ENCODE data around the gene AMH.
"Not testable (repeated sequence)": the region's sequence is repeated elsewhere in the genome, so short reads cannot be mapped to it uniquely, and the experiment has no call there.

Gene AMH

DNA sequence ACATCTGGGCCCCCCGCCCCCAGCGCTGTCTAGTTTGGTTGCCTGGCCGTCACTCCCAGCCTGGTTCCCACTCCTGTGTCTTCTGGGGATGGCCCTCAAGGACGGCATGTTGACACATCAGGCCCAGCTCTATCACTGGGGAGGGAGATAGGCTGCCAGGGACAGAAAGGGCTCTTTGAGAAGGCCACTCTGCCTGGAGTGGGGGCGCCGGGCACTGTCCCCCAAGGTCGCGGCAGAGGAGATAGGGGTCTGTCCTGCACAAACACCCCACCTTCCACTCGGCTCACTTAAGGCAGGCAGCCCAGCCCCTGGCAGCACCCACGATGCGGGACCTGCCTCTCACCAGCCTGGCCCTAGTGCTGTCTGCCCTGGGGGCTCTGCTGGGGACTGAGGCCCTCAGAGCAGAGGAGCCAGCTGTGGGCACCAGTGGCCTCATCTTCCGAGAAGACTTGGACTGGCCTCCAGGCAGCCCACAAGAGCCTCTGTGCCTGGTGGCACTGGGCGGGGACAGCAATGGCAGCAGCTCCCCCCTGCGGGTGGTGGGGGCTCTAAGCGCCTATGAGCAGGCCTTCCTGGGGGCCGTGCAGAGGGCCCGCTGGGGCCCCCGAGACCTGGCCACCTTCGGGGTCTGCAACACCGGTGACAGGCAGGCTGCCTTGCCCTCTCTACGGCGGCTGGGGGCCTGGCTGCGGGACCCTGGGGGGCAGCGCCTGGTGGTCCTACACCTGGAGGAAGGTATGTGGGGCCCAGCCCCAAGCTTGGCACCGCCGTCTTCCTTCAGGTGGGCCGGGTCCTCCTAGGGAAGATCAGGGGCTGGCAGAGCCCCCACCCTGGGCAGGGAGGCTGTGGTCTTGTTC, at the start of gene AMH:
TSS of gene AMH (plus strand) at position 314 of the 857 bp plus-strand sequence. CDS start at position 324, 10 bp downstream.
- DNase-seq = no peak

DNA sequence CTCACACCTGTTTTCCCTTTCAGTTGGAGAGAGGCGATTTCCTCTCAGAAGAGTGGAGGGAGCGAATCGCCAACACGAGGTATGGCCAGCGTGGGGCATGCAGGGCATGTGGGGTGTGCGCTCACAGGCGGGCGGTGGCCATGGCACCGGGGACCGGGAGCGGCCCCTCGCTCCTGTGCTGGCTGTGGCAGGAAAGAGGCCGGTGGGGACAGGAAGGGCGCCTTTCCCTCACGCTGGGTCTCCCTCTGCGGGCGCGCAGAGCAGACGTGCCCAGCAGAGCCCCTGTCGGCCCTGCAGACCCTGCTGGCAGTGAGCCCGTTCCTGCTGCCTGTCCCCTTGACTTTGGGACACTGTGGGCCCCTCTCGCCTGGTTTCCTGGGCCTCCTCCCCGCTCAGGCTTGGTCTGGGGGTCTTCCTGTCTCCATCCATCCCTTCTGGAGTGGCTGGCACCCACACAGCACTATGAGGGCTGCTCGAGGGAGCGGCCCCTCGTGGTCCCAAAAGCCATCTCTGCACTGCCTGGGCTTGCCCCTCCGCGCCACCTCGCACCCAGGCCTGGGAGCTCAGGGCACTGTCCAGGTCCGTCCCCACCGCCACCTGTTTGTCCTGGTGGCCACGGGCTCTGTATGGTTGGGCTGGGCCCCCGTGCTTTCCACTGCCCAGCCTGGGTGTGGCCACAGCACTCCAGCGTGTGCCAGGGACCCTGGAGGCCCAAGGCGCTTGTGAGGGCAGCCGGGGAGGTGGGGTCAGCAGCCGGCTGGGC, 49.1 kb upstream of the AMH start:
- no peak for DNase-seq

- DNase-seq = not testable (repeated sequence)
Observed at GRCh38 chr19:2200624-2201294, 48.4 kb upstream of the AMH start.

DNA sequence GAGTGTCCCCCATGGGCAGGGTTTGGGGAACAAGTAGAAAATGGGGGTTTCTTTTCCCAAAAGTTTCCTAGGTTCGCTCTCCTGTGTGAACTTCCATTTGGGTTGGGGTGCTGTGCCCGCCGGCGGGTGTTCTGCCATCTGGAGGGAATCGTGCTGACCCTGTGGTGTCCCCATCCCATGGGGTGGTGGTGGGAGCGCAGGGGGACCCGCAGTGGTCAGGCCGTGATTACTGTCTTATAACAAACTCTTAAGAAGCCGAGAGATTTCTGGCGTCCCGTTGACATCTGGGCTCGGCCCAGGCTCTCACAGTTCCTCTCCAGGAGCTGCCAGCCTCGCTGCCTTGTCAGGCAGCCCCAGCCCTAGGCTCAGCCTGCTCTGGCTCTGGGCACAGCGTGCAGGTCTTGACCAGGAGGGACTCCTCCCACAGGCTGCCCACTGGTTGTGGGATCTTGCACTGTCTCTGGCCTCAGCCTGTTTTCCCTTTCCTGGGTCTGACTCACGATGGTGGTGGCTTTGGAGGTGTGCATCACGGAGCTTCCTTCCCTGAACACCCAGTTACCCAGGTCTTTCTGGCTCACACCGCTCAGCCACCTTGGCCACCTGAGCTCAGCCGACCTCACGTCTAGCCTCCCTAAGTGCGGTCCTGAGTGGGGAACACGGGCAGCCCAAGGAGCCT, 47.5 kb upstream of the AMH start:
- DNase-seq = no peak

GRCh38 chr19:2202366-2202765, 46.8 kb upstream of the AMH start:
- no peak for DNase-seq

- no peak for DNase-seq
Observed at GRCh38 chr19:2207008-2207407, 42.1 kb upstream of the AMH start.

- DNase-seq = no peak
Observed at GRCh38 chr19:2207991-2208860, 40.9 kb upstream of the AMH start.

DNA sequence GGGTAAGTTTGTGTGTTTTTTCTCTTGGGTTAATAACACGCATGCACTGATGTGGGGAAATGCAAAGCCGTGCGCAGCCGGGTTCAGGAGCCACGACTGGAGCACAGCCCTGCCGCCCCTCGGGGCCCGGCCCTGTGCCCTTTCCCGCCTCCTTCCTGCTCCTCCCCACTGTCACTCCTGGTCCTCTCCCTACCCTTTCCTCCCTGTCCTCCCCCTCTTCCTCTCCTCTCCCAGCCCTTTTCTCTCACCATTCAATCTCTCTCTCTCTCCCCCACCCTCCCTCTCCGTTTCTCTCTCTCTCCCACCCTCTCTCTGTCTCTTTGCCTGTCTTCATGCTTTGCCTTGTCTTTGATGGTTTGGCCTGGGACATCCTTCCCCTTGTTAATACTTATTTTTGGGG, 40.1 kb upstream of the AMH start:
- DNase-seq = no peak

DNA sequence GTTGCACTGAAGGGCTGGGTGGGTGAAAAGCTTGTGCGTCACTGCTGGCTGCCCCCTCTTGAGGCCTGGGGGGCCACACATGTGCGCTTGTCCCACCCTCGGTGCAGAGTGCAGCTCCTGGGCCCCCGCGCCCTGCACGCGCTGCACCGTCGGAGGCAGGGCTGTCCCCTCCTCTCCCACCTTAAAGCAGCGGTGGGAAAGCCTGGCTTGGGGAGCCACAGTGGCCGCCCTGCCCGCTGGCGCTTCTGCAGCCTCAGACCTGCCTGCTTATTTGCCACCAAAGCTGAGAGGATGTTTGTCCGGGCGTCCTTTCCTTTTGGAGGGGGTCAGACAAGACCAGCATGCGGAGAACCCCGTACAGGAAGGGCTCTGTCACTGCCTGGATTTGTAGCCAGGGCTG, 39.7 kb upstream of the AMH start:
- no peak for DNase-seq

DNA sequence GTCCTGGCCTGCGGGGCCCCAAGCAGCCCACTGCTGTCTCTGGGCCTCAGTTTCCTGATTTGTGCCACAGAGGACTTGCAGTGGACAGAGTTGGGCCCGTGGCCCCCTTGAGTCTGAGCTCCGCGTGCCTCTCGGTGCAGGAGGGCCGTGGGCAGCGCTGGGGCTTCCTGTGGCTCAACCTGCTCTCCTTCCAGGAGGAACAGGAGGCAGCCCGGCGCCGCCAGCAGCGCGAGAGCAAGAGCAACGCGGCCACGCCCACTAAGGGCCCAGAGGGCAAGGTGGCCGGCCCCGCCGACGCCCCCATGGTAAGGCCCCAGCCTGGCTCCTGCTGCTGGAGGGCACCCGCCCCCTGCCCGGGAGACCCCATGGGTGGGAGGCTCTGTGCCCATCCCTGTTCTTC, 38.9 kb upstream of the AMH start:
- DNase-seq = no peak

GRCh38 chr19:2210987-2211740, 38.0 kb upstream of the AMH start:
- no peak for DNase-seq

DNA sequence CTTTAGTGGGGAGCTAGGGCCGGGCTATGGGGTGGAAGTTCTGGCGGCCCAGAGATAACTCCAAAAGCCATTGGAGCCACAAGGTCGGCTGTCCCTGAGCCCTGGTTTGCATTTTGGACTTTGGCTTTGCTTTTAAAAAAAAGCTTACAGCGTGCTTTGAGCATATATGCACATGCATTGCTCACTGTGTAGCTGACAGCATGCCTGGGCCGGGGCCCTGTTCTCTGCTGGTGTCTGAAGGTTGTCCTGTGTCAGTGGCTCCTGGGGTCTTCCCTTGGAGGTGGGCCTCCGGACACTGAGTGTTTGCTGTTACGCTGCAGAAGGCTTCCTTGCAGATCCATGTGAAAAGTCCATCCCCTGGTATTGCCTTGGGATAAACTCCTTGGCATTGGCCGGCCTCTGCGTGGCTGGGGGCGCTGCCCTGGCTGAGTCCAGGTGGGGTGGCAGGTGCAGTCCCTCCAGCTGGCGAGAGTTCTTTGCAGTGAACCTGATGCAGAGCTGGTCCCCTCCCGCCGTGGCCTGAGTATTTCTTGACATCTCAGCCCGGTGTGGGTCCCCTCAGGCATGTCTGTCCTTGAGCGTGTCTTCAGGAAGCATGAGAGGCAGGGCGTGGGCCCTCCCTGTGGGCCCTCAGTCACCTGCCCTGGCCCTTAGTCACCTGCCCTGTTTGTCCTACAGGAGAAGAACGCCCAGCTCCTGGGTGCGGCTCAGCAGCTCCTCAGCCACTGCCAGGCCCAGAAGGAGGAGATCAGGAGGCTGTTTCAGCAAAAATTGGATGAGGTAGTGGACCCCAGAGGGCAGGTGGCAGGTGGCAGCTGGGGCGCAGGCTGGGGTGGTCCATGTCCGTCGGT, 36.0 kb upstream of the AMH start:
- no peak for DNase-seq

DNA sequence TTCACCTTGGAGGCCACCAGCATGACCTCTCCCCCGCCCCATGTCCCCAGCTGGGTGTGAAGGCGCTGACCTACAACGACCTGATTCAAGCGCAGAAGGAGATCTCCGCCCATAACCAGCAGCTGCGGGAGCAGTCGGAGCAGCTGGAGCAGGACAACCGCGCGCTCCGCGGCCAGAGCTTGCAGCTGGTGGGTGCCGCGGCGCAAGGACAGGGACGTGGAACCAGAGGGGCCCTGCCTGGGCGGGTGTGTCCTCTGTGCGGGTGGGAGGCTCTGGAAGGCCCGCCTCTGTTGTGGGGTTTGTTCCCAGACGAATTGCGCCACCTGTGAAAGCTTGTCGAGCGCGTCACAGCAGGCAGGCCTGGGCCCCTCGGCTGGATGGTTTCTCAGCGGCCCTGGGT, 35.3 kb upstream of the AMH start:
- no peak for DNase-seq

DNA sequence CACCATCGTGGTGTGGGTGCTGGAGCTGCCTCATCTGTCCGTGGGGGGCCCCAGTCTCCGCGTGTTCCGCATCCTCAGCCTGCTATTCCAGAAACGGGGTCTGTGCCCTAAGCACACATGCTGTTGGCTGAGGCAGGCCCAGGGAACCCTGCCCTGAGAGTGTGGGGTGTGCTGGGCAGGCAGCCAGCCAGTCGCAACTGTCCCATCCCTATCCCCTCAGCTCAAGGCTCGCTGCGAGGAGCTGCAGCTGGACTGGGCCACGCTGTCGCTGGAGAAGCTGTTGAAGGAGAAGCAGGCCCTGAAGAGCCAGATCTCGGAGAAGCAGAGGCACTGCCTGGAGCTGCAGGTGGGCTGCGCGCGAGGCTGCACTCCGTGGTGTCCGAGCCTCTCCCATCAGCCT, 34.9 kb upstream of the AMH start:
- DNase-seq = no peak

DNA sequence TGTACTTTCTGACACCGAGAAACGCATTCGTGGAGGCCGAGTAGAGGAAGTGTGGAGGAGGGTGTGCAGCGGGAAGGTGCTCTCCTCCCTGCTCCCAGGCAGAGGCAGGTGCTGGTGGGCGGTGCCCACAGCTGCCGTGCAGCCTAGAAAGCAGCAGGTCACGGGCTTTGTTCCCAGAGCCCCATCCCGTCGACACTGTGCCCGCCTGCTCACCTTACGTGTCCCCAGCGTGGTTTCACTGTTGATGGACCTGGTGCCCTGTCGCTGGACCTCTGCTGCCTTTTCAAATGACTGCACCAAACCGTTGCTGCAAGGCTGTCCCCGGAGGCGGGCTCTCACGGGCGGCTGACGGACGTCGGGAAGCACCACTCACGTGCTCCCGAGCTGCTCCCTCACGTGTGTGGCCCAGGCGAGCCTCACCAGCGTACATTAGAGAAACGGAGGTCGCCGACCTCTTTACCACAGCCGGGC, 33.8 kb upstream of the AMH start:
- peak; percentile 27 for DNase-seq

DNA sequence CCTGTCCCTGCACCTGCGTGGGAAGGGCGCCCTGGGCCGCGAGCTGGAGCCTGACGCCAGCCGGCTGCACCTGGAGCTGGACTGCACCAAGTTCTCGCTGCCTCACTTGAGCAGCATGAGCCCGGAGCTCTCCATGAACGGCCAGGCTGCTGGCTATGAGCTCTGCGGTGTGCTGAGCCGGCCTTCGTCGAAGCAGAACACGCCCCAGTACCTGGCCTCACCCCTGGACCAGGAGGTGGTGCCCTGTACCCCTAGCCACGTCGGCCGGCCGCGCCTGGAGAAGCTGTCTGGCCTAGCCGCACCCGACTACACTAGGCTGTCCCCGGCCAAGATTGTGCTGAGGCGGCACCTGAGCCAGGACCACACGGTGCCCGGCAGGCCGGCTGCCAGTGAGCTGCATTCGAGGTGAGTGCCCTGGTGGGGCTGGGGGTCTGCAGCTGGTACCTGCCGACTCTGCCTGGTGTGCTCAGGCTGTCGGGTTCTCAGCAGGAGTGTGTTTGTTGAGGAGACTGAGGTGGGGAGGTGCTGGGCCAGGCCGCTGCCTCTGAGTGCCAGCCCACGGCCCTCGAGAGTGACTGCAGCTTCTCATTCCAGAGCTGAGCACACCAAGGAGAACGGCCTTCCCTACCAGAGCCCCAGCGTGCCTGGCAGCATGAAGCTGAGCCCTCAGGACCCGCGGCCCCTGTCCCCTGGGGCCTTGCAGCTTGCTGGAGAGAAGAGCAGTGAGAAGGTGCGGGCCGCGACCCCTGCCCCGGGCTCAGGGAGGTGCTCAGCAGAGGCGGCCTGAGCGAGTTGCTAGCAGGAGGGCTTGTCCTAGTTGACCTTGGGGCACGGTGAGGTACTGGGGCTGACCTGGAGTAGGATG, 32.5 kb upstream of the AMH start:
- DNase-seq = no peak

DNA sequence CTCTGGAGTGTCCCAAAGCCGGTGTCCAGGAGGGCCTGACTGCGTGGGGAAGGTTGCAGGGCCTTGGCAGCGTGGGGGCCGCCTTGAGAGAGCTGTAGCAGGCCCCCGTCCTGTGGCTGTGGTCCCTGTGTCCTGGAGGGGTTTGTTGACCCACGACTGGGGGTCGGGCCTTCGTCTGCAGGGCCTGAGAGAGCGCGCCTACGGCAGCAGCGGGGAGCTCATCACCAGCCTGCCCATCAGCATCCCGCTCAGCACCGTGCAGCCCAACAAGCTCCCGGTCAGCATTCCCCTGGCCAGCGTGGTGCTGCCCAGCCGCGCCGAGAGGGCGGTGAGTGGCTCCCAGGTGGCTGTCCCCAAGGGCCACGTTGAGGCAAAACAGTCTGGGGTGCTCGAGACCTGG, 31.5 kb upstream of the AMH start:
- no peak for DNase-seq

GRCh38 chr19:2219726-2220125, 29.4 kb upstream of the AMH start:
- DNase-seq = no peak

DNA sequence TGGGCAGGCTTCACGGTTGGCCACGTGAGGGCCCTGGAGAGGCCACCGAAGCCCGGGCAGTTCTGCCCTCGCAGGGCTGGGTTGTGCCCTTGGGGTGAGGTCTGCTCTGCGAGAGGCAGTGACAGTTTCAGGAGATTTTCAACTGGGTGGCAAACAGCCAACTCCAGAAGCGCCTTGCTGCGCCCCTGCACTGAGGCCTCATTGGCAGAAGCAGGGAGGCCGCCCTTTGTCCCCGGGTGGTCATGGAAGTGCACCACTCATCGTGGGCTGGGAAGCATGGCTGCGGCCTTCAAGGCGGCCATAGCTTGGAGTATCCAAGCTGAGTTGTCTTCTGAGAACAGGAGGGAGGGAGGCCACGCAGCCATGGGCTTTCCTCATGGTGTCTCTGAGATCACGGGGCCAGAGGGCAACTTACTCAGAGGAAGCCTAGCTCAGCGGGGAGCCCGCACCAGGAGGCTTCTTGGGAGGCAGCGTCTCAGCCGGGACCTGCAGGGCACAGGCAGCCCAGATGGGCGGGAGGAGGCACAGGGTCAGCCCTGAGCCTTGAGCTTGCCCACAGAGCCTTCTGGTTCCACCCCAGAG, 27.8 kb upstream of the AMH start:
- no peak for DNase-seq
